Neuronal stem cell (in vitro differentiated cells): ENCODE results near the gene APOL3.
"Not testable (repeated sequence)": the region's sequence is repeated elsewhere in the genome, so short reads cannot be mapped to it uniquely, and the experiment has no call there.

Experiments used
- DNase-seq: peaks from one replicate; pipeline ENCODE4 v3.0.0-alpha.2; 2013; ENCODE audit warnings: low spot score
- H2AFZ ChIP-seq: one replicate; pipeline ENCODE4 v1.6.1; 2013; ENCODE audit warnings: mild to moderate bottlenecking, low read length, inconsistent platforms
- H2AK5ac ChIP-seq: 2 replicates; pipeline ENCODE4 v1.6.1; 2013; ENCODE audit warnings: low read depth, mild to moderate bottlenecking, inconsistent platforms, low read length, moderate library complexity, mixed read lengths
- H2BK120ac ChIP-seq: 2 replicates; pipeline ENCODE4 v1.6.1; 2013; ENCODE audit warnings: low read depth, mild to moderate bottlenecking, inconsistent platforms, low read length, moderate library complexity, mixed read lengths
- H2BK12ac ChIP-seq: one replicate; pipeline ENCODE4 v1.6.1; 2013; ENCODE audit warnings: low read length, inconsistent platforms
- H2BK15ac ChIP-seq: 2 replicates; pipeline ENCODE4 v1.6.1; 2013; ENCODE audit warnings: mild to moderate bottlenecking, low read length, inconsistent platforms, mixed read lengths
- H2BK5ac ChIP-seq: one replicate; pipeline ENCODE4 v1.6.1; 2013; ENCODE audit warnings: inconsistent platforms, mild to moderate bottlenecking, low read length, moderate library complexity
- H3K14ac ChIP-seq: one replicate; pipeline ENCODE4 v1.6.1; 2013; ENCODE audit warnings: low read length, inconsistent platforms
- H3K18ac ChIP-seq: 2 replicates; pipeline ENCODE4 v1.6.1; 2013; ENCODE audit warnings: low read length, inconsistent platforms
- H3K23ac ChIP-seq: 2 replicates; pipeline ENCODE4 v1.6.1; 2013; ENCODE audit warnings: low read depth, mild to moderate bottlenecking, mixed read lengths, low read length, inconsistent platforms; ENCODE audit not compliant: poor library complexity
- H3K27ac ChIP-seq: replicated peaks from 3 replicates; pipeline ENCODE4 v1.5.1; 2013; ENCODE audit warnings: low read length, inconsistent platforms
- H3K27me3 ChIP-seq, 3 experiments: 2 replicates each; pipeline ENCODE4 v1.6.1; 2013; ENCODE audit warnings: low read length in 3 of 3, mild to moderate bottlenecking in 2 of 3, inconsistent platforms in 1 of 3, low read depth in 1 of 3, mixed read lengths in 1 of 3, moderate library complexity in 1 of 3; ENCODE audit not compliant: control insufficient read depth in 3 of 3, insufficient read depth in 3 of 3
- H3K36me3 ChIP-seq, 2 donors: replicated peaks in 1 of 2; 2 replicates each; pipeline ENCODE4 v1.6.1; 2013; ENCODE audit warnings: low read length in 2 of 2; ENCODE audit not compliant: control insufficient read depth in 2 of 2, insufficient read depth in 2 of 2
- H3K4ac ChIP-seq: 2 replicates; pipeline ENCODE4 v1.6.1; 2013; ENCODE audit warnings: inconsistent platforms, mild to moderate bottlenecking, low read length, moderate library complexity
- H3K4me1 ChIP-seq, 2 donors: 1 replicate in 1 of 2; 2 replicates in 1 of 2; pipeline ENCODE4 v1.6.1; 2013; ENCODE audit warnings: low read length in 2 of 2, low read depth in 1 of 2; ENCODE audit not compliant: control insufficient read depth in 2 of 2, insufficient read depth in 1 of 2
- H3K4me2 ChIP-seq: one replicate; pipeline ENCODE4 v1.6.1; 2013; ENCODE audit warnings: mild to moderate bottlenecking, low read length, inconsistent platforms; ENCODE audit not compliant: insufficient read depth, poor library complexity, severe bottlenecking
- H3K4me3 ChIP-seq, 2 donors: 2 replicates each; pipeline ENCODE4 v1.5.1; 2013; ENCODE audit warnings: low read length in 2 of 2, mild to moderate bottlenecking in 2 of 2, inconsistent platforms in 1 of 2, moderate library complexity in 1 of 2
- H3K79me1 ChIP-seq: one replicate; pipeline ENCODE4 v1.6.1; 2013; ENCODE audit warnings: low read depth, mild to moderate bottlenecking, inconsistent platforms, low read length, moderate library complexity
- H3K9ac ChIP-seq: one replicate; pipeline ENCODE4 v1.6.1; 2013; ENCODE audit warnings: mild to moderate bottlenecking, low read depth, low read length, inconsistent platforms; ENCODE audit not compliant: poor library complexity
- H3K9me3 ChIP-seq, 2 donors: replicated peaks in 1 of 2; 2 replicates each; pipeline versions ENCODE3 to v1.6.1; 2013; ENCODE audit warnings: low read length in 2 of 2, mild to moderate bottlenecking in 2 of 2, inconsistent platforms in 1 of 2, low read depth in 1 of 2, mixed read lengths in 1 of 2, moderate library complexity in 1 of 2; ENCODE audit not compliant: control insufficient read depth in 2 of 2, insufficient read depth in 1 of 2
- H4K8ac ChIP-seq: one replicate; pipeline ENCODE4 v1.6.1; 2013; ENCODE audit warnings: low read depth, mild to moderate bottlenecking, inconsistent platforms, low read length, moderate library complexity
- H4K91ac ChIP-seq: one replicate; pipeline ENCODE4 v1.6.1; 2013; ENCODE audit warnings: low read length, low read depth, mild to moderate bottlenecking, inconsistent platforms; ENCODE audit not compliant: poor library complexity
- WGBS, 2 donors: extraction: QIAGEN DNeasy Blood & Tissue Kit; methylation state at CpG; one replicate each; pipeline ENCODE4 v1.1.7; 2013; ENCODE audit warnings: missing lambda C conversion rate in 2 of 2, mixed read lengths in 1 of 2; ENCODE audit not compliant: insufficient read length in 2 of 2, insufficient replicate concordance in 1 of 2; ENCODE audit errors: extremely low coverage in 2 of 2; 5-methylcytosine and 5-hydroxymethylcytosine counted together

APOL3 gene

DNA sequence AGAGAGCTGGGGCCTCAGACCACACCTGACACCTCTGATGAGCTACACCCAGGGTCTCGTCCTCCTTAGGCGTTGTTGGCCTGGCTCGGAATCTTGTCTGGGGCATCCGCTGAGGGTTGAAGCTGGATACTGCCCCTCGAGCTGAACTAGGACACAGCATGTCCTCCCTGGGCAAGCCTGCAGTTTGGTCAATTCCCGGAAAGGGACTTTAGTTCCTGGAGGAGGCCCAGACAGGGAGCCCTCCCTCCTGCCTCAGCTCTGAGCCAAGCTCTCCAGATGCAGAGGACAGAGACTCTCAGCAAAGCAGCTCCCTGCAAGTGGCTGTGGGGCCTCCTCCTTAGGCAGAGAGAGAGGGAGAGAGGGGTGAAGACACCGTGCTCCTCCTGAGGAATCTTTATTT is 4.9 kb downstream of the APOL3 start:
- H3K9ac ChIP-seq = no peak overlapping the region
- H3K27me3 ChIP-seq = no peaks in the 10 kb centered on the region
- H2BK5ac ChIP-seq = no peak overlapping the region
- no peaks in the 10 kb centered on the region for H3K36me3 ChIP-seq
- H3K18ac ChIP-seq = no peak overlapping the region
- H3K27ac ChIP-seq = no peak overlapping the region
- no peaks in the 10 kb centered on the region for H3K9me3 ChIP-seq
- H3K4ac ChIP-seq = no peak overlapping the region
- peaks cover 12 to 18% of the 10 kb centered on the region in 2 donors for H3K4me1 ChIP-seq
- H3K4me3 ChIP-seq = no peak overlapping the region
- H4K8ac ChIP-seq = no peak overlapping the region
- no peak overlapping the region for H4K91ac ChIP-seq
- no peak for DNase-seq
- no peaks in the 10 kb centered on the region for H3K79me1 ChIP-seq
- WGBS, 2 donors = no CpG with 5 or more reads among the region's 7 CpGs
- no peak overlapping the region for H2BK12ac ChIP-seq
- no peak overlapping the region for H3K4me2 ChIP-seq
- no peak overlapping the region for H2BK15ac ChIP-seq
- H2BK120ac ChIP-seq = no peak overlapping the region
- no peak overlapping the region for H2AK5ac ChIP-seq
- H2AFZ ChIP-seq = peak overlapping the region; percentile 55
- no peak overlapping the region for H3K23ac ChIP-seq
- no peak overlapping the region for H3K14ac ChIP-seq

DNA sequence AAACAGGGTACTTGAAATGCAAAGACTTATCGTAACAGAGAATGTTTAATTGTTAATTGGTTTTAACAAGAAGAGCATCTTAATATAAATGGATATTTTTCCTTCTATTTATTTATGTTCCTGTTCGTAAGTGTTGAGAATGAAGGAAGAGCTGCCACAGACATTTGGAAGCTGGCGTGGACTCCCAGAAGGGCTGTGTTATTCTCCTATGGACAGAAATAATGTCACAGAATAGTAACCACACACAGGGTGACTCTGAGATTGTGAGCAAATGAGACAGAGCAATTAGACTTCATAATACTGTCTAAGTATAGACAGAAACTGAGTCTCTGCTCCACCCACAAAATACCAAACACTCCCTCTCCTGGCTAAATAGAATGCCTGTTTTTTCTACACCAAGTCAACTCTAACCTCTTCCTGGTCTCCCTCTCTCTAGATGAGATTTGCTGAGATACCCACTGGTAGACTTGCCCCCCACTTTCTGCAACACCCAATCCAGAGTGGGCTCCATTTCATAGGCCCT is 6.1 kb downstream of the APOL3 start:
- no peaks in the 10 kb centered on the region for H3K9me3 ChIP-seq
- no peaks in the 10 kb centered on the region for H3K36me3 ChIP-seq
- peaks cover 12 to 18% of the 10 kb centered on the region in 2 donors for H3K4me1 ChIP-seq
- H3K14ac ChIP-seq = no peak overlapping the region
- no peak overlapping the region for H2BK15ac ChIP-seq
- H3K9ac ChIP-seq = no peak overlapping the region
- H3K4ac ChIP-seq = no peak overlapping the region
- no peak overlapping the region for H3K4me3 ChIP-seq
- H4K91ac ChIP-seq = no peak overlapping the region
- no peak overlapping the region for H2AFZ ChIP-seq
- H3K4me2 ChIP-seq = no peak overlapping the region
- H2BK5ac ChIP-seq = no peak overlapping the region
- no peak for DNase-seq
- no peak overlapping the region for H2BK120ac ChIP-seq
- no peaks in the 10 kb centered on the region for H3K27me3 ChIP-seq
- WGBS, 2 donors = no CpG with 5 or more reads among the region's 3 CpGs
- H2BK12ac ChIP-seq = no peak overlapping the region
- no peaks in the 10 kb centered on the region for H3K79me1 ChIP-seq
- no peak overlapping the region for H2AK5ac ChIP-seq
- H3K18ac ChIP-seq = no peak overlapping the region
- H3K23ac ChIP-seq = no peak overlapping the region
- no peak overlapping the region for H3K27ac ChIP-seq
- H4K8ac ChIP-seq = no peak overlapping the region

DNA sequence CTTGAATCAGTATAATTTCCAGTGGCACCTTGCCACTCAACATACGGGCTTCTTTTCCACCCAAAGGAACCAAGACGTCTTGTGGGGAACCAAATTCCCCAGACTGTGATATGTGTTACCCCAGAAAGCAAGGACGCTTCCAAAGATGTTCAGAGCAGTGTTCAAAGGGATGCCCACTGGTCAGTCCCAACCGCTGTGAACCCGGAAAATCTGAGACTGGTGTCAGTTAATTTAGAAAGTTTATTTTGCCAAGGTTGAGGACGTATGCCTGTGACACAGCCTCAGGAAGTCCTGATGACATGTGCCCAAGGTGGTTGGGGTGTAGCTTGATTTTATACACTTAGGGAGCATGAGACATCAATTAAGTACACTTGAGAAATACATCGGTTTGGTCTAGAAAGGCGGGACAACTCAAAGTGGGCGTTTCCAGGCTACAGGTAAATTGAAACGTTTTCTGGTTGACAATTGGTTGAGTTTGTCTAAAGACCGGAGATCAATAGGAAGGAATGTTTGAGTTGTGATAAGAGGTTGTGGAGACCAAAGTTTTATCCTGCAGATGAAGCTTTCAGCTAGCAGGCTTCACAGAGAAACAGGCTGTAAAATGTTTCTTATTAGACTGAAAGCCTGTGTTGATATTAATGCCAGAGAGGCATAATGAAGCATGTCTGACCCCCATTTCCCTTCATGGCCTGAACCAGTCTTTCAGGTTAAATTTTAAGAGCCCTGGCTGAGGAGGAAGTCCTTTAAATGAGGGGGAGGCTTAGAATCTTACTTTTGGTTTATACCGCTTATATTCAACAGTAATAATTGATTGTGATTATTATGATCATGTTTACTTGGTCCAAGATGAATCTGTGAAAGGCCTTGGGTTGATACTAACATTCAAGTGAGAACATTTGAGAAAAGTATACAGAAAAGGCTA is 6.8 kb downstream of the APOL3 start:
- no peak overlapping the region for H3K9ac ChIP-seq
- no peak overlapping the region for H3K27ac ChIP-seq
- H3K36me3 ChIP-seq = no peaks in the 10 kb centered on the region
- no peak overlapping the region for H2BK12ac ChIP-seq
- H2BK120ac ChIP-seq = no peak overlapping the region
- H3K79me1 ChIP-seq = no peaks in the 10 kb centered on the region
- H2AK5ac ChIP-seq = no peak overlapping the region
- no peak for DNase-seq
- H2AFZ ChIP-seq = no peak overlapping the region
- H2BK15ac ChIP-seq = no peak overlapping the region
- H3K4ac ChIP-seq = no peak overlapping the region
- no peak overlapping the region for H4K91ac ChIP-seq
- no peak overlapping the region for H3K23ac ChIP-seq
- no CpG with 5 or more reads among the region's 12 CpGs for WGBS, 2 donors
- no peak overlapping the region for H2BK5ac ChIP-seq
- H3K14ac ChIP-seq = no peak overlapping the region
- no peaks in the 10 kb centered on the region for H3K27me3 ChIP-seq
- no peak overlapping the region for H3K18ac ChIP-seq
- H3K4me2 ChIP-seq = no peak overlapping the region
- no peak overlapping the region for H3K4me3 ChIP-seq
- no peaks in the 10 kb centered on the region for H3K9me3 ChIP-seq
- H4K8ac ChIP-seq = no peak overlapping the region
- peaks cover 9 to 13% of the 10 kb centered on the region in 2 donors for H3K4me1 ChIP-seq

- H4K91ac ChIP-seq, H3K27me3 ChIP-seq, H2BK120ac ChIP-seq, H3K23ac ChIP-seq, H3K4ac ChIP-seq, H2BK5ac ChIP-seq, H3K18ac ChIP-seq, H2AFZ ChIP-seq, H3K36me3 ChIP-seq, H3K4me2 ChIP-seq, H2BK15ac ChIP-seq, H3K4me3 ChIP-seq, H3K27ac ChIP-seq, H3K79me1 ChIP-seq, H4K8ac ChIP-seq, DNase-seq, H3K9ac ChIP-seq, H3K9me3 ChIP-seq, H3K14ac ChIP-seq, H2BK12ac ChIP-seq, H2AK5ac ChIP-seq: not testable (repeated sequence)
- no CpG with 5 or more reads among the region's 4 CpGs for WGBS, 2 donors
- H3K4me1 ChIP-seq = peaks cover 10 to 15% of the 10 kb centered on the region in 2 donors
Measured at GRCh38 chr22:36152821-36153220, 7.7 kb downstream of the APOL3 start.
